MM.1S (cell line): ENCODE results near the gene TREM1.

Source experiments
- EZH2phosphoT487 ChIP-seq: fragments of 300-600 bp; sonication (generic); IDR thresholded peaks from 2 replicates; pipeline ENCODE4 v1.6.1; 2018; ENCODE audit warnings: antibody characterized with exemption, low read length
- TF ChIP-seq, protein P1 (sequence below): fragments of 300-600 bp; sonication (generic); IDR thresholded peaks from 2 replicates; pipeline ENCODE4 v1.5.1; 2016; ENCODE audit warnings: antibody characterized with exemption, low read length, mixed read lengths

DNA sequence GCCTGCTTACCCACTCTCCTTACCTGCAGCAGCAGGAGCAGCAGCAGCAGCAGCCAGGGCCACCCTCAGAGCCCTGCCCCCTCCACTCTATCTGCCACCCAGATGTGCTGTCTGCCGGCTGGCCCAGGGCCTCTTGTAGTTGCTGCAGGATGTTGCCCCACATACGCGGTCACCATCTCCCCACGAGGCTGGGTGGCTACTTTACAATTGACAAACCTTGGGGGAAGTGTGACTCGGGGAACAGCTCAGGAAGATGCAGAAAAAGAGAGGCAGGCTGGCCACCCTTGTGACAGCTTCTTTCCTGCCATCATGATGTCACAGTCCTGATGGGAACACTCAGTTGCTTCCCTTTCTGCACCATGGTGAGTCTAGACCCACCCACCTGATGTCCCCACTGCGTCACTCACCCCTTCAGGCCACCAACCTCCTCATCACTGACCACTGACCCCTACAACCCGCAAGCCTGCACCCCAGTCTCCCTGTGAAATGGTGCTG, 14.5 kb downstream of the TREM1 start:
- TF ChIP-seq, protein P1, sequence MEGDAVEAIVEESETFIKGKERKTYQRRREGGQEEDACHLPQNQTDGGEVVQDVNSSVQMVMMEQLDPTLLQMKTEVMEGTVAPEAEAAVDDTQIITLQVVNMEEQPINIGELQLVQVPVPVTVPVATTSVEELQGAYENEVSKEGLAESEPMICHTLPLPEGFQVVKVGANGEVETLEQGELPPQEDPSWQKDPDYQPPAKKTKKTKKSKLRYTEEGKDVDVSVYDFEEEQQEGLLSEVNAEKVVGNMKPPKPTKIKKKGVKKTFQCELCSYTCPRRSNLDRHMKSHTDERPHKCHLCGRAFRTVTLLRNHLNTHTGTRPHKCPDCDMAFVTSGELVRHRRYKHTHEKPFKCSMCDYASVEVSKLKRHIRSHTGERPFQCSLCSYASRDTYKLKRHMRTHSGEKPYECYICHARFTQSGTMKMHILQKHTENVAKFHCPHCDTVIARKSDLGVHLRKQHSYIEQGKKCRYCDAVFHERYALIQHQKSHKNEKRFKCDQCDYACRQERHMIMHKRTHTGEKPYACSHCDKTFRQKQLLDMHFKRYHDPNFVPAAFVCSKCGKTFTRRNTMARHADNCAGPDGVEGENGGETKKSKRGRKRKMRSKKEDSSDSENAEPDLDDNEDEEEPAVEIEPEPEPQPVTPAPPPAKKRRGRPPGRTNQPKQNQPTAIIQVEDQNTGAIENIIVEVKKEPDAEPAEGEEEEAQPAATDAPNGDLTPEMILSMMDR = no peak
- TF ChIP-seq EZH2phosphoT487 = no peak
